DOHH2 (cell line): ENCODE measurements around the gene SLC13A4.

Source experiments
- H3F3A ChIP-seq: fragments of 200-600 bp; sonication (generic), shearing (Covaris generic); 2 replicates; pipeline ENCODE4 v1.6.0; 2016; ENCODE audit warnings: antibody characterized with exemption, mild to moderate bottlenecking; ENCODE audit not compliant: control insufficient read depth, insufficient read depth
- H3K27ac ChIP-seq: fragments of 200-600 bp; sonication (generic); 2 replicates; pipeline ENCODE4 v1.5.1; 2014; ENCODE audit warnings: low read depth, mild to moderate bottlenecking, low read length, moderate library complexity
- H3K27me3 ChIP-seq: fragments of 200-600 bp; sonication (generic); 2 replicates; pipeline ENCODE4 v1.6.1; 2014; ENCODE audit warnings: mild to moderate bottlenecking, low read length, mixed read lengths; ENCODE audit not compliant: control insufficient read depth
- H3K36me3 ChIP-seq: fragments of 200-600 bp; sonication (generic); 2 replicates; pipeline ENCODE4 v1.6.1; 2014; ENCODE audit warnings: mild to moderate bottlenecking, low read length, moderate library complexity, mixed read lengths; ENCODE audit not compliant: control insufficient read depth
- H3K4me1 ChIP-seq: fragments of 200-600 bp; sonication (generic); 2 replicates; pipeline ENCODE4 v1.6.1; 2014; ENCODE audit warnings: mild to moderate bottlenecking, low read length, mixed read lengths; ENCODE audit not compliant: control insufficient read depth
- H3K4me2 ChIP-seq: fragments of 200-600 bp; sonication (generic); 2 replicates; pipeline ENCODE4 v1.6.0; 2014; ENCODE audit warnings: mild to moderate bottlenecking, low read length, moderate library complexity
- H3K4me3 ChIP-seq: fragments of 200-600 bp; sonication (generic); 2 replicates; pipeline ENCODE4 v1.5.1; 2014; ENCODE audit warnings: mild to moderate bottlenecking, low read length, mixed read lengths
- H3K79me2 ChIP-seq: fragments of 200-600 bp; sonication (generic); 2 replicates; pipeline ENCODE4 v1.6.1; 2014; ENCODE audit warnings: mild to moderate bottlenecking, low read length, mixed read lengths; ENCODE audit not compliant: control insufficient read depth
- H3K9me2 ChIP-seq: fragments of 200-600 bp; sonication (generic); replicated peaks from 2 replicates; pipeline ENCODE4 v1.6.1; 2014; ENCODE audit warnings: mild to moderate bottlenecking, low read length, mixed read lengths; ENCODE audit not compliant: control insufficient read depth
- H3K9me3 ChIP-seq: fragments of 200-600 bp; sonication (generic); 2 replicates; pipeline ENCODE4 v1.6.1; 2014; ENCODE audit warnings: antibody characterized with exemption, low read length, mixed read lengths; ENCODE audit not compliant: control insufficient read depth, insufficient read depth
- H4K20me1 ChIP-seq: fragments of 200-600 bp; sonication (generic); 2 replicates; pipeline ENCODE4 v1.6.0; 2014; ENCODE audit warnings: low read depth, mild to moderate bottlenecking, antibody characterized with exemption, low read length, moderate library complexity; ENCODE audit not compliant: control insufficient read depth, insufficient read depth
- CTCF ChIP-seq: fragments of 200-600 bp; sonication (generic); IDR thresholded peaks from one replicate; pipeline ENCODE4 v1.5.1; 2014; ENCODE audit warnings: antibody characterized with exemption, mild to moderate bottlenecking, low read depth, low read length; ENCODE audit not compliant: poor library complexity, severe bottlenecking
- EZH2phosphoT487 ChIP-seq: fragments of 200-600 bp; sonication (generic); IDR thresholded peaks from 2 replicates; pipeline ENCODE4 v1.6.1; 2017; ENCODE audit warnings: borderline replicate concordance, mild to moderate bottlenecking, antibody characterized with exemption, low read length, moderate library complexity, mixed read lengths

Gene SLC13A4

GRCh38 chr7:135761751-135762488, 33.9 kb upstream of the SLC13A4 start:
- Histone ChIP-seq H3F3A (no peaks in the 10 kb centered on the region), H3K4me3 (no peak overlapping the region), H3K36me3 (no peaks in the 10 kb centered on the region), H3K9me2 (no peaks in the 10 kb centered on the region), H3K4me2 (no peak overlapping the region), H3K27me3 (peaks cover 3% of the 10 kb centered on the region; the same call in 1 of the 2 replicates), H4K20me1 (no peaks in the 10 kb centered on the region), H3K4me1 (no peaks in the 10 kb centered on the region), H3K9me3 (peaks cover 6% of the 10 kb centered on the region; the same call in 1 of the 2 replicates), H3K79me2 (no peaks in the 10 kb centered on the region), H3K27ac (no peak overlapping the region)
- TF ChIP-seq CTCF (no peak), EZH2phosphoT487 (no peak)

GRCh38 chr7:135759532-135759931, 31.5 kb upstream of the SLC13A4 start:
- Histone ChIP-seq H3K9me2 (no peaks in the 10 kb centered on the region), H3K9me3 (peaks cover 6% of the 10 kb centered on the region; the same call in 1 of the 2 replicates), H3K4me1 (no peaks in the 10 kb centered on the region), H3K79me2 (no peaks in the 10 kb centered on the region), H3K4me2 (no peak overlapping the region), H3F3A (no peaks in the 10 kb centered on the region), H3K27ac (no peak overlapping the region), H3K4me3 (no peak overlapping the region), H4K20me1 (no peaks in the 10 kb centered on the region), H3K27me3 (peaks cover 11% of the 10 kb centered on the region; the same call in 1 of the 2 replicates), H3K36me3 (no peaks in the 10 kb centered on the region)
- no peak for TF ChIP-seq EZH2phosphoT487
- no peak for TF ChIP-seq CTCF

- Histone ChIP-seq H3K27ac (no peak overlapping the region), H3K79me2 (no peaks in the 10 kb centered on the region), H3K4me2 (no peak overlapping the region), H3K27me3 (peaks cover 11% of the 10 kb centered on the region; the same call in 1 of the 2 replicates), H3K9me2 (no peaks in the 10 kb centered on the region), H3K4me3 (no peak overlapping the region), H3K9me3 (peaks cover 6% of the 10 kb centered on the region; the same call in 1 of the 2 replicates), H3K4me1 (no peaks in the 10 kb centered on the region), H4K20me1 (no peaks in the 10 kb centered on the region), H3F3A (no peaks in the 10 kb centered on the region), H3K36me3 (no peaks in the 10 kb centered on the region)
- no peak for TF ChIP-seq EZH2phosphoT487
- TF ChIP-seq CTCF, result no peak
Measured at GRCh38 chr7:135758531-135758932, 30.5 kb upstream of the SLC13A4 start.
